NCI-H1436 (cell line): ENCODE measurements around the gene DLG1.

ENCODE experiments used
- DNase-seq: peaks from one replicate; lab custom pipeline; 2025; lab: John Stamatoyannopoulos, UW

The DLG1 gene

DNA sequence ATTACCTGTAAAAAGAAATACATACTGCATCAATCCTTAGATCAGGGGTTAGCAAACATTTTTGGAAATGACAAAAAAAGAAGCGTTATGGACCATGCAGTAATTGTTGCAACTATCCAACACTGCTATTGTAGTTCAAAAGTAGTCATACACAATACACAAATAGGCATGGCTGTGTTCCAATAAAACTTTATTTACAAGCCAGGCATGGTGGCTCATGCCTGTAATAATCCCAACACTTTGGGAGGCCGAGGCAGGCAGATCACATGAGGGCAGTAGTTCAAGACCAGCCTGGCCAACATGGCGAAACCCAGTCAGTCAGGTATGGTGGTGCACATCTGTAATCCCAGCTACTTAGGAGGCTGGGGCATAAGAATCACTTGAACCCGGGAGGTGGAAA lies 124.8 kb downstream of the DLG1 start:
- no peak for DNase-seq

DNA sequence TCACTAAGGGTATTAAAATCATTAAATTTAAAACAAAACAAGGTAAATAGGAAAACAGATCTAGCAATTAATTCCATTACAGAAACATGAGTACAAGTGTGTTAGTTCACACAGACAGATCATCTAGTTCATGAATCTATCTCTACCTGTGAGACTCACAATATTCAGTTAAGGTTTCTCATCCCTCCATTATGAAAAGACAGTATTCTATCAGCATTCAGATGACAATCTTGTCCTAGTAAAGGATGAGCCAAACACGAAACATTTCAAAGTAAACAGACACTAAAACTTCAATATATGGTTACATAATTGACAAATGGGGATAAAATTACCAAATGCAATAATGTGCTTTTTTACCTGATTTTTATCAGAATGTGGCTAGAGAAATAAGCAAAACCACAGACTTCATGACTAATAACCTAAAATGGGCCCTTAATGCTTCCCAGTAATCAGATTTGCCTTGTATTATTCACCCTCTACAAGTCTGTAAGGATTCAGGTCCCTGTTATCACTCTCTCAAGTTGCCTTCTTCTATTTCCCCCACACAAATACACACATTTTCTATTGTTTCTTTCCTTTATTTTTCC lies 126.8 kb downstream of the DLG1 start:
- DNase-seq, result no peak

DNA sequence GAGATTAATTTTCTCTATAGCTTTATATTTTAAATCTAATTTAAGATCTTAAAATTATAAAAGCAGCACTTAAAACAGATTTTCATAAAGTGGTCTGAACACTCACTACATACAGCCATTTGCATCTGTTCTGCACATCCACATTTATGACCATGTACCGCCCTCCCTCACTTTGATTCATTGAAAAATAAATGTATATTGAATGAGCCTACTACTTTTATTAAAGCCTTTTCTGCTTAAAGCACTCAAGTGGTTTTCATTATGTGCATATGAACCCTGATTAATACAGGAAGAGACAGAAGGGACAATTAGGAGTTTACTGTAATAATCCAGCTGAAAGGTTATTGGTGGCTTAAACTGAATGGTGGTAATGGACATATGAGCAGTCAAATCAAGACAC lies 129.4 kb downstream of the DLG1 start:
- no peak for DNase-seq

DNA sequence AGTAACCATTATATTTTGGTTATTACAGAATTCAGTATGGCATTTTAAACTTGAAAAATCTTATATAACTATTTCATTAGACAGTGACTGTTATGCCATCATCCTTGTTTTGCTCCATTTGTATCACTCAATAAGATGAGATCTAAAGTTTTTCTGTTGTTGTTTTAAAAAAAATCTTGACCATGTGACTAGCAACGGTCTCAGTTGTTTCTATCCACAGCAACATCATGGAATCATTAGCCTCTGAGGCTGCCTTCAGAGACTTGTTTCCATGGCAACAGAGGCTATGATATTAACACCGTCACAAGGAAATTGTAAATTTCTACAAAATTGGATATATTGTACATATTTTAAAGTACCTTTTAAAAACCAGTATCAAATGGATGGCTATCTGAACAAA lies 129.8 kb downstream of the DLG1 start:
- DNase-seq, result no peak

DNA sequence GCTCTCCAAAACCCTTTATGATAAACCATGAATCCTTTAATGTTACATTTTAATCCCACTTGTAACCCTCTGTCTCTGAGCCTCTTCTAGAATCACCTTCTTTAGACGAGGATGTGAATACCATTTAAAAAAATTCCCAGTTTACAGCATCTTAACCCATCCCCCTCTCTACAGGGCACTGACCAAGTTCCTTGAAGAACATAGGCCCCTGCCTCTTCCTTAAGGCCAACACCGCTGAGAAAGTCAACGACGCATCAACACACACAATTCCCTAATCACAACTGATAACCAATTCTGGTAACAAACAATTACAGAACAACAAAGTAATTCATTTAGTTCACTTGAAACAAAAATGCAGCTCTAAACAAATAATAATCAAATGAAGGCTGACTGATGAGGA lies 130.3 kb downstream of the DLG1 start:
- DNase-seq, result no peak

DNA sequence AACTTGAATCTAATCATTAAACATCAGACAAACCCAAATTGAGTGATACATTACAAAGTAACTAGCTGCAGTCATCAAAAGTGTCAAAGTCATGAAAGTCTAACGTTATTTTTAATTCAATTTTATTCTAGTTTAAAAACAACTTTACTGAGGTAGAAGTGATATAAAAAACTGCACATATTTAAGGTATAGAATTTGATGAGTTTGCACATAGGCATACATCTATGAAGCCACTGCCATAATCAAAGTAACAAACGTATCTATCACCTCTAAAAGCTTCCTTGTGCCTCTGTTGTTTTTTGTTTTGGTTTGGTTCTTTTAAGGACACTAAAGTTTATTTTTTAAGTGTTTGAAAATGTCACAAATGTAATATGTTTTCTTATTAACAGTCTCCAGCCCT lies 130.9 kb downstream of the DLG1 start:
- DNase-seq, result no peak

DNA sequence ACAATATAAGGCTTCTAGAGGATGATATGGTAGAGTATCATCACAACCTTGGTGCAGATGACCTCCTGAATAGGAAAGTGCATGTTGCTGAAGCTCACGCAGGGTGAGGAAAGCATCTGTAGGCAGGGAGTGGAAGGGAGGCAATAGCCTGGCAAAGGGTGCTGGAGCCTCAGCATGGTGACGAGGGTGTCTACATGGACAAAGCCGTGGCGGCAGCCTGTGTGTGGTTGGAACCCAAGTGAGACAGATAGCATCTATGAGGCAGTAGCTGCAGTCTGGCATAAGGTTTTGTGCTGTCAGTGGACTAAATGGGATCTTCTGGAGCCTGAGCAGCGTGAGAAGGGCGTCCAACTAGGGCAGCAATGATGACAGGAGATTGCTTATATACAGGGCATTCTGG lies 132.5 kb downstream of the DLG1 start:
- DNase-seq, result no peak

DNA sequence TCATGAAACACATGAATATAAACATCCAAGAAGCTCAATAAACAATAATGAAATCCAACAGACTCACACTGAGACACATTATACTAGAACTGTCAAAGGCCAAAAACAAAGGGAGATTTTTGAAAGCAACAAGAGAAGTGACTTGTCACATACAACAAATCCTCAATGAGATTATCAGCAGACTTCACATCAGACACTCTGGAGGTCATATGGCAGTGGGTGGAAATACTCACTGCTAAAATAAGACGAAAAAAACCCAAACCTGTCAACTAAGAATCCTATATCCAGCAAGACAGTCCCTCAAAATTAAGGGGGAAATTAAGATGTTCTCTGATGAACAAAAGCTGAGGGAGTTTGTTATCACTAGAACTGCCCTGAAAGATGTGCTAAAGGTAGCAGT lies 143.4 kb downstream of the DLG1 start:
- DNase-seq, result no peak

DNA sequence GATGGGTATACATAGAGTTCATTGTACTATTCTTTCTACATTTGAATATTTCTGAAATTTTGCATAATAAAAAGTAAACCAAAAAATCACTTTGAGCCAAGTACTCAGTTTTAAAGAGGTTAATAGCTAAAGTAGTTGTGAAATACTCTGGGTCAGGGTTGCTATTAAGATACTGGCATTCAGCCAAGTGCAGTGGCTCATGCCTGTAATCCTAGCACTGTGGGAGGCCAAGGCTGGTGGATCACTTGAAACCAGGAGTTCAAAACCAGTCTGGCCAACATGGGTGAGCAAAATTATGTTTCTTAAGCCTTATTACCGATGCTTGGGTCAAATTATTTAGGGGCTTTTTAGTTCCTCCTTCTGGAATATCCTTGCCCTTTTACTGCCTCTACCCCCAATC lies 146.8 kb downstream of the DLG1 start:
- peak; percentile 10 for DNase-seq

DNA sequence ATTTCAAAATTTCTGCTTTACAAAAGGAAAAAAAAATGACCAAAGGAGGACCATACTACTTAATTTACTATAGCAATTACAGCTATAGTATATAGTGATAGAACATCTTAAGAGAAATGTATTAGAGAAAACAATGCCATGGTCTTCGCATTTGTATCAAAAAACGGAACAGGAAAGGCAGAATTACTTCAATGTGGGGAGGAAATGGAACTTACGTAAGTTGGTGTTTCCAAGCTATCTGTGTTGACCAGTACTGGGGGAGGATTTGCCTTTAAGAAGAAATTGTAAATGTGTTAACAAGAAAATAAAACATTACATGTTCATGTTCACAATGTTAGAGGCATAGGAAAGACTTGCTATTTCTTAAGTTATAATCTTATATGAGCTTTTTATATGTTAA lies 148.9 kb downstream of the DLG1 start:
- DNase-seq, result no peak

DNA sequence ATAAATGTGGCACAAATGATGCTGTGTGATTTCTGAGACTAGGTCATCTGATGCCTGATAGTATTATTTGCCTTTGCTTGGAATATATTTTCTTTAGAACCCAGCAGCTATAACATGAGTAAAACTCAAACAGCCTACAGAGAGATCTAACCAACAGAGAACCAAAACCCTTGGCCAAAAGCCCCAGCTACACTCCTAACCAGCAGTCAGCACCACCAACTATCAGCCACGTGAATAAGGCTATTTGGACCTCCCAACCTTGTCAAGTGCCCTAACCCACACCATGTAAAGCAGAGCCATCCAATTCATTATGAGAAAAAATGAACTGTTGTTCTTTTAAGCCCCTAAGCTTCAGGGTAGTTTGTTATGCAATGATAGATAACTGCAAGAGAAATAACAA lies 154.2 kb downstream of the DLG1 start:
- no peak for DNase-seq

DNA sequence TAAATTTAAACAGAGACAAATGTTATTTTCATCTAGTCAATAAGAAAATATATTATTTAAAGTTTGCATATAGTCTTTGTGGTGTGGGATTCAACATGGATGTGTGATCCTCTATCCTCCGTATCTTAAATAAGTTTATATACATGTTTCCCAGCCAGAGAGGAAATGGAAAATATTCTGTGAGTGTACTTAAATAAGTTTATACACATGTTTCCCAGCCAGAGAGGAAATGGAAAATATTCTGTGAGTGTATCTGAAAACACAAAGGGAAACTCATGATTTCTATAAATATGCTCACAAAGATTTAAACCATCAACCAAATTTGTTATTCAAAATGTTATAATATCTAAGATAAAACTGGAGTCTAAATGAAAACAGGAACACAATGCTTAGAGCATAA lies 158.8 kb downstream of the DLG1 start:
- DNase-seq, result no peak

DNA sequence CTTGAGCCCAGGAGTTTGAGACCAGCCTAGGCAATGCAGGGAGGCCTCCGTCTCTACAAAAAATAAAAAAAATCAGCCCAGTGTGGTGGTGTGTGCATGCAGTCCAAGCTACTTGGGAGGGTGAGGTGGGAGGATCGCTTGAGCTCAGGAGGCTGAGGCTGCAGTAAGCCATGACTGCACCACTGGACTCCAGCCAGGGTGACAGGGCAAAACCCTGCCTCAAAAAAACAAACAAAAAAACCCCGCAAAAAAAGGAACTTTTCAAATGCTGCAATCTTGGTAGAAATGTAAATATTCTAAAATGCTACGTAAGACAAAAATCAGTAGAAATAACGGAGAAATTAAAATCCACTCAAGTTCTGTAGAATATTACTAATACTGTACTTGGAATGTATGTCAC lies 160.7 kb downstream of the DLG1 start:
- no peak for DNase-seq

DNA sequence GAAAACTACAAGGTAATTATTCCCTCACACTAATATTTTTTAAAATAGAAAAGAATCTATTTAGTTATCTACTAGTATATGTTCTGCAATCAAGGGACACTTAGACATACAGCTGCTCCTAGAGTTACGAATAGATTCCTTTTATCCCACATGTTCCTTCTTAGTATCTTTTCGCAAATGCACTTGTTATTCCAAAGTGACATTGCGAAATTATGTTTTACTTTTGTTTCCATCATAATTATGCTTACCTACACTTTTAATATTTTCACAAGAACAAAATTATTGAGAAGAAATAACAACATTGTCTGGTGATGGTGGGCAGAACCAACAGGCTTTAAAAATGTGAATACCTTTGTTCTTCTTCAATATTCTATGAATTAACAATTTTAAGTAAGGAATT lies 161.7 kb downstream of the DLG1 start:
- DNase-seq, result no peak

DNA sequence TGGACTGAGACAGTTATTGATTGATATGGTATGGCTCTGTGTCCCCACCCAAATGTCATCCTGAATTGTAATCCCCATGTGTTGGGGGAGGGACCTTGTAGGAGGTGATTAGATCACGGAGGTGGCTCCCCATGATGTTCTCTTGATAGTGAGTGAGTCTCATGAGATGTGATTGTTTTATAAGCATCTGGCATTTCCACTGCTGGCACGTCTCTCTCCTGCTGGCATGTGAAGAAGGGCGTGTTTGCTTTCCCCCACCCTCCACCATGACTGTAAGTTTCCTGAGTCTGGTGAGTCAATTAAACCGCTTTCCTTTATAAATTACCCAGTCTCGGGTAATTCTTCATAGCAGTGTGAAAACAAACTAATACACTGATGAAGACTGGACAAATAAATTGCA lies 163.2 kb downstream of the DLG1 start:
- DNase-seq, result no peak

DNA sequence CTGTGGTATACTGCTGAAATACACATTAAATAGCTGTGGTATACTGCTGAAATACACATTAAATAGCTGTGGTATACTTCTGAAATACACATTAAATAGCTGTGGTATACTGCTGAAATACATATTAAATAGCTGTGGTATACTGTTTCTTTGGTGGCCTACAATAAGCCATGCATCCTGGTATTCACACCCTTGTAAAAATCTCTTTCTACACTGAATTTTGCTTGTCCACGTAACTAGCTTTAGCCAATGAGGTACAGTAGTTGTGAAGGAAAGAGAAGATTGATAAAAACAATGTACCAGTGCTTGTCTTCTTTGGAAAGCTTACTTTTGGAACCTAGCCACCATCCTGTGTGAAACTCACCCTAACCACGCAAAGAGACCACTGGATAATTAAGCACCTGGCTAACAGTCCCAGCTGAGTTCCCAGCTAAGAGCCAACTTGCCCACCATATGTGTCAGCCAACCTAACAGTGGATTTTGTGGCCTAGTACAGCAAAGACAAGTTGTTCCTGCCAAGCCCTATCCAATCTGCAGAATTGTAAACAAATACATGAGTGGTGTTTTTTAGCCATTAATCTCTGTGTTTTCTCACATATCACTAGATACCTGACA lies 165.4 kb downstream of the DLG1 start:
- DNase-seq, result no peak

DNA sequence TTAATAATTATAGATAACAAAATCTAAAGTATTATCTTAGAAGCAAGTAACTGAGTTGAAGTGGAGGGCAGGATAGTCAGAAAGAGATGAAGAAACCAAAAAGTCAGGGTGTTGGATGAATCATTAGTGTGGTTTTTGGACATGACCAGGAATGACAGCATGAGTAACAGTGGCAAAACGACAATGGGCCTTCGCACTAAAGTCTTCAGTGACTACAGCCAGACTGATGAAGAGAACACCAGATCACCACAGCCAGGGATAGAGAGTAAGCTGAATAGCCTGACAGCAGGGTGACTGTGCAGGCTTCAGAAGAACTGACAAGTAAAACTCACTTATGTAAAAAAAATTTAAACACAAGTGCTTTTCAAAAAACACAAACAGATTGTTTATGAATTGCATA lies 172.8 kb downstream of the DLG1 start:
- no peak for DNase-seq

DNA sequence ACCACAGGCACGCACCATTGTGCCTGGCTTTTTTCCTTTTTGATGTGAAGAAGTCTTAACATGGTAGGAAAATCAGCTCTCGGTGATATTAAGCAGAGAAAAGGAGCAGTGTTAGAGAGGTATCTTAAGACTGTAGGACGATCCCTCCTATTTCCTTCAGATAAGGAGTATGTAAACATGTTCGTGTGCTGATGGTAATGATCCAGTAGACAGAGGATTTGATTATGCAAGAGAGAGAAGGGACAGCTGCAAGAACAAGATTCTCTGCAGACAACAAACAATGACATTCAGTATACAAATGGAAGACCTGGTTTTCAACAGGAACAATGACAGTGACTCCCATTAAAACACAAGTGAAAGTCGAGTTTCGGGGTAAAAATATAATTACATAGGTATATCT lies 173.7 kb downstream of the DLG1 start:
- no peak for DNase-seq

DNA sequence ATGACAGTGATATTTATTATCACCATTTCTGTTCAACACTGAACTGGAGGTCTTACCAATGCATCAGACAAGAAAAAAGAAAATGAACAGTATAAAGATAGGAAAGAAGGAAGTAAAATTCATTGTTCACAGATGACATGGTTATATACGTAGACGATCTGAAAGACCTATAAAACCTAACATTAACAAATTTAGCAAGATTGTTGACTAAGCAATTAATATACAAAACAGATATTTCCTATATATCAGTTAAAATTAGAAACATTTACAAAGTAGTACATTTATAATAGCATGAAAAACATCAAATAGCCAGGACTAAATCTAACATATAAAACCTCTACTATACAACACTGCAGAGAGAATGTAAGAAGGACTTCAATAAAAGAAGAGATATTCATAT lies 176.0 kb downstream of the DLG1 start:
- no peak for DNase-seq

DNA sequence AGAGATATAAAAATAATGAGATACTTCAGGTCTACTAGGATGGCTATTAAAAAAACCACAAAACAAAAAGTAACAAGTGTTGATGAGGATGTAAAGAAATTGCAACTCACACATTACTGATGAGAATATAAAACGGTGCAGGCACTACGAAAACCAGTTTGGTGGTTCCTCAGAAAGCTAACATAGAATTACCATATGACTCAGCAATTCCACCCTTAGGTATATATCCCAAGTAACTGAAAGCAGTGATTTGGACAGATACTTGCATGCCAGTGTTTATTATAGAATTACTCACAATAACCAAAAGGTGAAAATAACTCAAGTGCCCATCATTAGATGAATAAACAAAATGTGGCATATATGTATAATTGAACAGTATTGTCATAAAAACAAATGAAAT lies 181.3 kb downstream of the DLG1 start:
- no peak for DNase-seq

DNA sequence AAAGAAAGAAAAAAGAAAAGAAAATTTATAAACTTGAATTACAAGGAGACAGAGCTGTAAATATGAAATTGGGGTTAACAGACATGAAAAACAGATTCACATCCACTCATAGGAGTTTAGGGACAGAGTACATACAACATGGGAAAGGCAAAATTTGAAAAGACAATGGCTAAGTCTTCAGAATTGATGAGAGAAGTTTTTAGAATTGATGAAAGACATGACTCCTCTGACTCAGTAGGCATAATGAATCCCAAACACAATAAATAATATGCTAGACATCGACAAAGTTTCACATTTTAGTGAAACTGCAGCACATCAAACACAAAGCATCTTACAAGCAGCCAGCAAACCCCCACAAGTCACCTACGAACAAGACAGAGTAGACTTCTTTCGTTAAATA lies 184.4 kb downstream of the DLG1 start:
- DNase-seq, result no peak

DNA sequence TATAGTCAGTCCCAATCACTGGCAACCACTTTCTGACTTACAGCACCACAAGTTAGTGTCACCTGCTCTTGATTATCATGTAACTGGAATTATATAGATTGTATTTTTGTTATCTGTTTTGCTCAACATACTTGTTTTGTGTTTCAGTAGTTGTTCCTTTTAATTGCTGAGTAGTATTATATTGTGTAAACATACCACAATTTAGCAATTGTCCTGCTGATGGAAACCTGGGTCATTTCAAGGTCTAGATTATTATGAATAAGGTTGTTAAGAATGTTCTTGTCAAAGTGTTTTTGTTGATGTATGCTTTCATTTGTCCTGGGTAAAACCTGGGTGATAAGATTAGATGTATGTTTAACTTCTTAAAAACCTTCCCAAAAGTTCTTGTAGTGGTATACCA lies 186.7 kb downstream of the DLG1 start:
- DNase-seq, result no peak

DNA sequence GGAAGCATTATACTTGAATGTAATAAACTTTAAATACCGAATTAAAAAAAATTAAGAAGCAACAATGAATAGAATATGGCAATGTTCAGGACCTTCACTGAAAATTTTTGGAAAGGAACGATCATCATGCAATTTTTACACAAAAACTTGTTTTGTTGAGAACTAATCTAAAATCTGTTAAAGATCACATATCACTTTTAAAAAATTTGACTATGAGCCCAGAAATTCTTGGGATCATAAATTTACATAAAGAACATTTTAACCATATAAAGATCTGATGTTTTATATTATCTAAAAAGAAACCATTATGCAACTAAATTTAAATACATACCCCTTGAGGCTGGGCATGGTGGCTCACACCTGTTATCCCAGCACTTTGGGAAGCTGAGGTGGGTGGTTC lies 192.6 kb downstream of the DLG1 start:
- DNase-seq, result no peak

DNA sequence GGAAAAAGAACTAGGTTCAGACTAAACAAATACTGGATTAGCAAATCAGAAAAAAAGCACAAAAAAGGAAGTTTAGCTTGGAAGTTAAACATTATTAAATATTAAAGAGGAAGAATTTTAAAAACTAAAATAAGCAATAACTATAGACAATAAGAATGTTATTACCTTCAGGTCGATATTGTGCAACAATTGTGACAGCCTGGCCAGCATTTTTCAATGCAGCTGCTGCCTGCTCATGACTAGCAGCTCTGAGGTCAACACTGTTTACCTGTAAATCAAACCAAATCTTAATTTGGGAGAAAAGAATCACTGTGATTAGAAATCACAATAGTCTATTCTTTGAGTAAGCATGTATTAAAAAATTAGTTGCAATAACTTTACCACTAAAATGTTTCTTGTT lies 193.7 kb downstream of the DLG1 start:
- DNase-seq, result no peak

DNA sequence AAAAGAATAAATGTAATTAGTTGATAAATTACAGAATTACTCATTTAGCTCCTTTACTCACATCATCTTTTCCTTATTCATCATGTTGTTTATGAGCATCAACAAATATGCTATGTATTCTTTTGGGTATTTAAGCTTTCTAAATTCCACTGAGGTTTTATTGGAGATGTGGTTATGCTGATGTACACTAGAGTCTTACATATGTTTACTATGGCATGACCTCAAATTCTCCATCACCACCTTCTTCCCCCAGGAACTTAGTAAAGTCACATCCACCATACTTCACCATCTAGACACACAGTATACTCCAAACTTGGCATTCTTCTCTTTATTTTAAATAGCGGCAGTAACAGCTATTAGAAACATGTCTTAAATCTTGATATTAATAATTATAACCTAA lies 194.6 kb downstream of the DLG1 start:
- no peak for DNase-seq
